CD14-positive monocyte (primary cell): Measurements from ENCODE around the gene PARP3. TPM values are rescaled to one million over a fixed set of nuclear protein-coding genes. Genes with fewer than 3 reads are reported as not detected.
"Not testable (repeated sequence)": the region's sequence is repeated elsewhere in the genome, so short reads cannot be mapped to it uniquely, and the experiment has no call there.

Source experiments
- DNase-seq, 3 donors: peaks; one replicate each; pipeline ENCODE4 v3.0.0-alpha.2; 2011 to 2022
- H2AFZ ChIP-seq: 2 replicates; pipeline ENCODE4 v1.6.0; 2012; ENCODE audit warnings: mild to moderate bottlenecking, low read depth, low read length, inconsistent platforms; ENCODE audit not compliant: insufficient read depth, poor library complexity, severe bottlenecking
- H3K27ac ChIP-seq, 2 donors: 1 replicate in 1 of 2; 2 replicates in 1 of 2; pipeline ENCODE4 v1.5.1; 2012 to 2013; ENCODE audit warnings: low read length in 2 of 2, control low read depth in 1 of 2, inconsistent platforms in 1 of 2, low read depth in 1 of 2, mild to moderate bottlenecking in 1 of 2
- H3K27me3 ChIP-seq, 2 donors: one replicate each; pipeline versions ENCODE4 v1.6.0 to v1.6.1; 2011 to 2013; ENCODE audit warnings: low read length in 2 of 2; ENCODE audit not compliant: control insufficient read depth in 2 of 2, insufficient read depth in 2 of 2
- H3K36me3 ChIP-seq, 2 donors: replicated peaks in 1 of 2; 1 replicate in 1 of 2; 2 replicates in 1 of 2; pipeline versions ENCODE4 v1.5.1 to v1.6.1; 2012 to 2013; ENCODE audit warnings: low read length in 2 of 2, control low read depth in 1 of 2, inconsistent platforms in 1 of 2, mild to moderate bottlenecking in 1 of 2; ENCODE audit not compliant: insufficient read depth in 2 of 2, control insufficient read depth in 1 of 2
- H3K4me1 ChIP-seq, 2 donors: 1 replicate in 1 of 2; 2 replicates in 1 of 2; pipeline versions ENCODE4 v1.5.1 to v1.6.1; 2012 to 2013; ENCODE audit warnings: low read length in 2 of 2, control low read depth in 1 of 2, inconsistent platforms in 1 of 2, mild to moderate bottlenecking in 1 of 2, moderate library complexity in 1 of 2; ENCODE audit not compliant: insufficient read depth in 2 of 2, control insufficient read depth in 1 of 2
- H3K4me2 ChIP-seq: replicated peaks from 2 replicates; pipeline ENCODE3; 2012; ENCODE audit warnings: low read length, moderate library complexity, mild to moderate bottlenecking; ENCODE audit not compliant: poor library complexity, severe bottlenecking; ENCODE audit errors: extremely low read depth
- H3K4me3 ChIP-seq, 3 experiments: fragments of 200-600 bp in 1 of 3; sonication (generic) in 1 of 3; replicated peaks in 1 of 3; 1 replicate in 2 of 3; 2 replicates in 1 of 3; pipeline ENCODE4 v1.5.1; 2011 to 2013; ENCODE audit warnings: low read length in 3 of 3, mild to moderate bottlenecking in 3 of 3, control low read depth in 2 of 3, low read depth in 2 of 3, inconsistent platforms in 1 of 3, moderate library complexity in 1 of 3
- H3K79me2 ChIP-seq: 2 replicates; pipeline ENCODE4 v1.6.0; 2012; ENCODE audit warnings: mild to moderate bottlenecking, control low read depth, inconsistent platforms, low read length, moderate library complexity; ENCODE audit not compliant: insufficient read depth
- H3K9ac ChIP-seq: 2 replicates; pipeline ENCODE4 v1.6.0; 2017; ENCODE audit warnings: low read length, mild to moderate bottlenecking; ENCODE audit not compliant: insufficient read depth, poor library complexity, severe bottlenecking
- H3K9me3 ChIP-seq, 2 donors: replicated peaks in 1 of 2; 1 replicate in 1 of 2; 2 replicates in 1 of 2; pipeline versions ENCODE4 v1.5.1 to v1.6.1; 2012 to 2013; ENCODE audit warnings: low read length in 2 of 2, control low read depth in 1 of 2; ENCODE audit not compliant: control insufficient read depth in 1 of 2, insufficient read depth in 1 of 2
- H4K20me1 ChIP-seq: 2 replicates; pipeline ENCODE4 v1.6.0; 2012; ENCODE audit warnings: mild to moderate bottlenecking, low read length, control low read depth, moderate library complexity; ENCODE audit not compliant: insufficient read depth
- H3K27ac Mint-ChIP-seq, 7 donors: one replicate each; pipeline ENCODE4 v1.8.0; 2020; ENCODE audit warnings: mild to moderate bottlenecking in 7 of 7, mixed read lengths in 7 of 7, moderate library complexity in 6 of 7, inconsistent platforms in 2 of 7
- H3K27me3 Mint-ChIP-seq, 3 donors: one replicate each; pipeline ENCODE4 v1.8.0; 2021 to 2022; ENCODE audit warnings: low read depth in 3 of 3, mild to moderate bottlenecking in 3 of 3, mixed read lengths in 3 of 3, moderate library complexity in 3 of 3, inconsistent platforms in 1 of 3
- H3K36me3 Mint-ChIP-seq, 2 donors: one replicate each; pipeline ENCODE4 v1.8.0; 2020; ENCODE audit warnings: mixed read lengths in 2 of 2, inconsistent platforms in 1 of 2, mild to moderate bottlenecking in 1 of 2
- H3K4me1 Mint-ChIP-seq: one replicate; pipeline ENCODE4 v1.8.0; 2020; ENCODE audit warnings: mild to moderate bottlenecking, mixed read lengths
- H3K4me3 Mint-ChIP-seq, 2 donors: one replicate each; pipeline ENCODE4 v1.8.0; 2020; ENCODE audit warnings: mild to moderate bottlenecking in 2 of 2, mixed read lengths in 2 of 2, moderate library complexity in 1 of 2
- H3K9me3 Mint-ChIP-seq, 7 donors: one replicate each; pipeline ENCODE4 v1.8.0; 2020 to 2022; ENCODE audit warnings: mixed read lengths in 7 of 7, mild to moderate bottlenecking in 6 of 7, moderate library complexity in 6 of 7, inconsistent platforms in 2 of 7
- CTCF ChIP-seq: fragments of 200-600 bp; IDR thresholded peaks from one replicate; pipeline ENCODE4 v1.8.0; 2022; ENCODE audit warnings: antibody characterized with exemption, mild to moderate bottlenecking
- WGBS: methylation state at CpG from one replicate; pipeline ENCODE4 v1.1.5; 2013; ENCODE audit warnings: missing lambda C conversion rate; ENCODE audit not compliant: insufficient coverage; 5-methylcytosine and 5-hydroxymethylcytosine counted together
- intact Hi-C, 2 donors: fragments of 100-400 bp; cut with micrococcal nuclease; formaldehyde crosslinking; loops; one replicate each; pipeline versions ENCODE4 v1.15.0 to v1.15.1; 2023
- polyA plus RNA-seq, 3 donors: library from polyadenylated mRNA; depleted of rRNA in 1 of 3; unstranded in 2 of 3; stranded (reverse) in 1 of 3; fragments of 300-500 nt in 2 of 3; fragments of >200 nt in 1 of 3; fragmentation: Illumina TruSeq in 2 of 3; gene quantifications; 1 replicate in 2 of 3; 2 replicates in 1 of 3; pipeline ENCODE4 v1.2.3, GENCODE V29; 2012 to 2021

The PARP3 gene
- polyA plus RNA-seq, 3 donors, result 1.2 to 6.9 (median 1.7) TPM

GRCh38 chr3:51927061-51927977 lies 14.8 kb upstream of the PARP3 start:
- H3K36me3 ChIP-seq, result peaks cover 0 to 1% of the 10 kb centered on the region in 2 donors
- no peak overlapping the region for H3K4me3 Mint-ChIP-seq
- peaks cover 0 to 6% of the 10 kb centered on the region in 2 donors for H3K36me3 Mint-ChIP-seq
- no peaks in the 10 kb centered on the region for H3K4me1 ChIP-seq
- WGBS, result no CpG with 5 or more reads among the region's 5 CpGs
- no peaks in the 10 kb centered on the region for H3K79me2 ChIP-seq
- H3K9me3 Mint-ChIP-seq, result peaks cover 0 to 5% (median 0%) of the 10 kb centered on the region in 7 donors
- no peaks in the 10 kb centered on the region for H3K27me3 ChIP-seq
- H3K27ac Mint-ChIP-seq, result no peak overlapping the region
- H2AFZ ChIP-seq, result no peak overlapping the region
- H3K4me2 ChIP-seq, result no peak overlapping the region
- H3K27ac ChIP-seq, result no peak overlapping the region
- intact Hi-C loops, result no loop called here
- no peaks in the 10 kb centered on the region for H4K20me1 ChIP-seq
- TF ChIP-seq CTCF, result no peak
- no peaks in the 10 kb centered on the region for H3K9me3 ChIP-seq
- peaks cover 5 to 14% (median 7%) of the 10 kb centered on the region in 3 donors for H3K27me3 Mint-ChIP-seq
- no peak for DNase-seq
- no peak overlapping the region for H3K4me3 ChIP-seq
- no peaks in the 10 kb centered on the region for H3K4me1 Mint-ChIP-seq
- H3K9ac ChIP-seq, result no peak overlapping the region

GRCh38 chr3:51928438-51928837 lies 13.7 kb upstream of the PARP3 start:
- Histone ChIP-seq H3K4me2 (no peak overlapping the region), H3K9ac (no peak overlapping the region), H4K20me1 (no peaks in the 10 kb centered on the region), H3K4me3 (no peak overlapping the region), H2AFZ (no peak overlapping the region), H3K9me3 (no peaks in the 10 kb centered on the region), H3K27ac (no peak overlapping the region), H3K4me1 (no peaks in the 10 kb centered on the region), H3K79me2 (no peaks in the 10 kb centered on the region), H3K36me3 (peaks cover 7 to 12% of the 10 kb centered on the region in 2 donors), H3K27me3 (no peaks in the 10 kb centered on the region)
- H3K27ac Mint-ChIP-seq, result no peak overlapping the region
- H3K4me1 Mint-ChIP-seq, result no peaks in the 10 kb centered on the region
- peaks cover 0 to 5% (median 0%) of the 10 kb centered on the region in 7 donors for H3K9me3 Mint-ChIP-seq
- H3K27me3 Mint-ChIP-seq, result peaks cover 4 to 12% (median 5%) of the 10 kb centered on the region in 3 donors
- no peak overlapping the region for H3K4me3 Mint-ChIP-seq
- no peak for TF ChIP-seq CTCF
- peaks cover 8 to 18% of the 10 kb centered on the region in 2 donors for H3K36me3 Mint-ChIP-seq
- intact Hi-C loops, result no loop called here
- DNase-seq, result no peak
- 95% methylated on average over 6 of the region's 7 CpGs for WGBS

GRCh38 chr3:51928981-51929380 lies 13.2 kb upstream of the PARP3 start:
- H3K27ac Mint-ChIP-seq, H3K79me2 ChIP-seq, H3K9me3 Mint-ChIP-seq, H3K4me2 ChIP-seq, H3K4me3 ChIP-seq, H4K20me1 ChIP-seq, DNase-seq, H3K27me3 ChIP-seq, H3K4me1 ChIP-seq, H3K9me3 ChIP-seq, intact Hi-C loops, H2AFZ ChIP-seq, H3K4me1 Mint-ChIP-seq, H3K27ac ChIP-seq, H3K4me3 Mint-ChIP-seq, H3K9ac ChIP-seq: not testable (repeated sequence)
- Mint-ChIP-seq H3K27me3 (peaks cover 4 to 12% (median 5%) of the 10 kb centered on the region in 3 donors), H3K36me3 (peaks cover 13 to 23% of the 10 kb centered on the region in 2 donors)
- 88% methylated on average over 3 of the region's 3 CpGs for WGBS
- peaks cover 12 to 18% of the 10 kb centered on the region in 2 donors for H3K36me3 ChIP-seq
